ENCODE data around the gene LCN6.
"Not testable (repeated sequence)": the region's sequence is repeated elsewhere in the genome, so short reads cannot be mapped to it uniquely, and the experiment has no call there.

The LCN6 gene

DNA sequence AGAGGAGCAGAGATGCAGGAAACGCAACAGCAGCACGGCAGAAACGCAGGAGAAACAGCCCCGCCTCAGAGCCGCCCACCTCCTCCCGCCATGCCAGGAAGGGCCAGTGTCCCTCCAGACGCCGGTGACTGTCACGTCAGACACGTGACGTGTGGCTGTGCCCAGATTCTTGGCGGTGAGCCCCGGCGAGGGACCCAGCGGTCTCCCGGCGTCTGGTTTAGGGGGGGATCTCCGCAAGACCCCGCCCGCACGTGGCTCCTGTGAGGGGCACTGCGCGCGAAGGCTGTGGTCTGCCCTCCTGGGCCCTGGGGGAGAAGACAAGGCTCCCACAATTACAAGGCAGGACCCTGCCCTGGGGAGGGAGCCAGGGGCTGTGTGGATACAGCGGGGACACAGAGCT, 12.1 kb upstream of the LCN6 start:
- DNase-seq (ENCODE audit: low spot score), result no peak
- FAIRE-seq, result no peak

DNA sequence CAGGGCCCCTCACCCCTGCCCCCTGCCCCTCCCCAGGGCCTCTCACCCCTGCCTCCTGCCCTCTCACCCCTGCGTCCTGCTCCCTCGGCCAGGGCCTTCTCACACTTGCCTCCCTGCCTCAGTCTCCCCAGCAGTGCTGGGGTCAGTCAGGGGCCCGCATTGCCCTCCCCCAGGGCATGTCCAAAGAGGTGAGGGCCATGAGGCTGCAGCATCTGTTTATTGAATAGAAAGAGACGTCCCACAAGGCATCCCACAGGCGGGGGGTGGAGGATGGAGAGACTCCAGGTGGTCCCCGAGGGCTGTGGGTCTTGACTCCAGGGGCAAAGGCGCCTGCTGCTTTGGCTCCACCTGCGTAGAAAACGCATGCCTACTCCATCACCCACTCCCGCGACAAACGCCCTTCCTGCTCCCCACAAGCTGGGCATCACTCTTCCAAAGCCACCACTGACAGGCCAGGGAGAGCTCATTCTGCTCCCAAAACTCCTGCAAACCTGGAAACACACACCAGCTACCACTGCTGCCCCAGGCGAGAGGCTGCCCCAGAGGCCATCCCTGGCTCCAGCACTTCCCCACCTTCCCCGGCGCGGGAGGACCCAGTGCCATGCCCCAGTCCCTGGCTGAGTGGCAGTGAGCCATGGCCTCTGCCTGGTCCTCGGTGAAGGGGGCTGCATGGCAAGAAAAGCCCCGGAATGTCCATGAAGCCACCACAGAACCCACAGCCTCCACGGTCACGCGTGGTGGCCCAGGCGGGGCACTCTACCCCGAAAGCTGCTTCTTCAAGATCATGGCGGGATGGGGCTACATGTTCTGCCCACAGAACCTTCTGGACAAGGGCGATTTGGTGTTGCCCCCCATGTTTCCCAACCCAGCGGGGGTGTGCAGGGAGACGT, 11.4 kb upstream of the LCN6 start:
- DNase-seq (ENCODE audit: low spot score) (no peak), FAIRE-seq (no peak)

DNA sequence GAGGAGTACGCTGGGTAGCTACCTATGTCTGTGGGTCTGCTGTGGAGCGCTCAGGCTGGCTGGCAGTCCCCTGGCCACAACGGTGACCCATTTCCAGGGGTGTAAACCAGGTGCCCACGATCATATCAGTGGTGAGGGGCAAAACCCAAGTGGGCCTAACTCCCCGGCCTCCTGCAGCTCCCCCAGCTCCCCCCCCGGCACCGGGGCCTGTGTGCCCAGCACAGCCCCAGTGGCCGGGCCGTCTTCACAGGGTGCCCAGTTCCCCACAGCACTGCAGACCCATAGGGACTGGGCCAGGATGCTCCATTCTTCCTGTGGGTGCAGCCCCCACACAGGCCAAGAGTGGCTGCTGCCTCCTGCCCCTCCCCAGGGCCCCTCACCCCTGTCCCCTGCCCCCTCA, 10.7 kb upstream of the LCN6 start:
- FAIRE-seq, result no peak
- no peak for DNase-seq (ENCODE audit: low spot score)

DNA sequence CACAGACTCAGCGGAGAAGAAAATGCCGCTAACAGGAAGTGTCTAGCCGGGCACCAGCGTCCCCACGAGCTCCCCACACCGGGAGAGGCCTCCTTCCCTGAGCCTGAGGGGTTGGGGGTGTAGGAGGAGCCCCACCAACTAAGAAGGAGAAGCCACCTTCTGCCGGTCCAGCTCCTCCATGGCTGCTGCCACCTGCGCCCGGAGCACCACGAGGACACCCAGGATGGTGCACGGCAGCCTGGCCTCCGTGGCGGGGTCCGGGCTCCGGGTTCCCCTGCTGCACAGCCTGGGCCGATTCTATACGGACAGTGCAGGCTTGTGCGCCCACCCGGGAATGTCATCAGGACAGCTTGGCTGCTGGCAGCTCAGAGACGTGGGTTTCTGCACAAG, 9.4 kb upstream of the LCN6 start:
- FAIRE-seq (no peak), DNase-seq (ENCODE audit: low spot score) (no peak)

DNA sequence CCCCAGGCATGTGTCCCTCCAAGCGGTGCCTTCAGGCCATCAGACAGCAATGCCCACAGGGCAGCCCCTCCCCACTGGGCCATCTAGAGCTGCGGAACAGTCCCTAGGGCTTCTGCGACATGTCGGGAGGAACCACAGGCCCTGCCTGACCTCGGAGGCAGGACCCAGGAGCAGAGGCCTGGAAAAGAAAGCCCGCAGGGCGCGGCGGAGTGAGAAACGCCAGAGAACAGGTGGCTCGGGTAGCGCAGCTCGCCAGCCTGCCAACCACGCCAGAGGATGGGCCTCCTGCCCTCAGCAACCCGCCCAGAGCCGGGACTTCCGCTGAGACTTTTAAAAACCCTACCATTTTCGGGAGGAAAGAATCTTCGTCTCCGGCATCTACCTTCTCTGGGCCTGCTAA, 9.0 kb upstream of the LCN6 start:
- no peak for DNase-seq (ENCODE audit: low spot score)
- no peak for FAIRE-seq

DNA sequence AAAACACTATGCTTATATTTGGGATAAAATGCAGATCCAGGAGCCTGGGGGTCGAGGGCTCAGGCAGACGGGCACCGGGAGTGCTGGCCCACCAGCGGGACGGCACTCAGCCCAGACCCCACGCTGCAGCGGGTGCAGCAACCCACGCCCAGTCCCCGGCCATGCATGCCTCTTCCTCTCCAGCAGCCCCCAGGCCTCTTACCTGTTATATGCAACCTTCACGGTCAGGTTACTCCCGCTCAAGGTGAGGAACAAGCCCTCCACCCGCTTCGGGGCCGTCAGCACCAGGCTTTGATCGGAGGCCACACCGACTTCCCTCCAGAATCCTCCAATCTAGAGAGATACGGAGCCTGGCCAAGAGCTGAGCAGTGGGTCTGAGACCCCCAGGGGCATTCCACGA, 8.5 kb upstream of the LCN6 start:
- DNase-seq (ENCODE audit: low spot score) (no peak), FAIRE-seq (no peak)

DNA sequence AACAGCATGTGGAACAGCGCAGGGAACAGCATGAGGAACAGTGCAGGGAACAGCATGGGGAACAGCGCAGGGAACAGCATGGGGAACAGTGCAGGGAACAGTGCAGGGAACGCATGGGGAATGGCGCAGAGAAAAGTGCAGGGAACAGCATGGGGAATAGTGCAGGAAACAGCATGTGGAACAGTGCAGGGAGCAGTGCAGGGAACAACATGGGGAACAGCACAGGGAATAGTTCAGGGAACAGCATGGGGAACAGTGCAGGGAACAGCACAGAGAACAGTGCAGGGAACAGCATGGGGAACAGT, 7.8 kb upstream of the LCN6 start:
- FAIRE-seq (no peak), DNase-seq (ENCODE audit: low spot score) (no peak)

DNA sequence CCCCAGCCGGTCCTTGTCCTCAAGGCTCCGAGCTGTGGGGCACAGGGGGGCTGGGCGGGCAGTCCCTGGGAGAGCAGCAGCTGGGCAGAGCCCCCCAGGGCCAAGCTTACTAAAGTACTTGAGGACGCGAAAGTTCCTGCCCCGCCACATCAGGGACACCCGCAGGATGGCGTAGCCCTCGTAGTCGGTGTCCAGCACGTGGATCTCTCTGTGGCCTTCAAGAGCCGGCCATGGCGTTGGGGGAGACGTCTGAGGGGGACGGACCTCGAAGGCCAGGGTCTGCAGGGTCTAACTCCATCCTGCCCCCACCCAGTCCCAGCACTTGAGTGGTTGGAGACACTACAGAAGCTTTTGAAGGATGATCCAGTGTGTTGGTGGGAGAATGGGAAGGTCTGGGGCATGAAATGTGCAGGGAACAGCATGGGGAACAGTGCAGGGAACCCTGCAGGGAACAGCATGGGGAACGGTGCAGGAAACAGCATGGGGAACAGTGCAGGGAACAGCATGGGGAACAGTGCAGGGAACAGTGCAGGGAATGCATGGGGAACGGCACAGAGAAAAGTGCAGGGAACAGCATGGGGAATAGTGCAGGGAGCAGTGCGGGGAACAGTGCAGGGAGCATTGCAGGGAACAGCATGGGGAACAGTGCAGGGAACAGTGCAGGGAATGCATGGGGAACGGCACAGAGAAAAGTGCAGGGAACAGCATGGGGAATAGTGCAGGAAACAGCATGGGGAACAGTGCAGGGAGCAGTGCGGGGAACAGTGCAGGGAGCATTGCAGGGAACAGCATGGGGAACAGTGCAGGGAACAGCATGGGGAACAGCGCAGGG, 7.2 kb upstream of the LCN6 start:
- not testable (repeated sequence) for FAIRE-seq; DNase-seq (ENCODE audit: low spot score)

DNA sequence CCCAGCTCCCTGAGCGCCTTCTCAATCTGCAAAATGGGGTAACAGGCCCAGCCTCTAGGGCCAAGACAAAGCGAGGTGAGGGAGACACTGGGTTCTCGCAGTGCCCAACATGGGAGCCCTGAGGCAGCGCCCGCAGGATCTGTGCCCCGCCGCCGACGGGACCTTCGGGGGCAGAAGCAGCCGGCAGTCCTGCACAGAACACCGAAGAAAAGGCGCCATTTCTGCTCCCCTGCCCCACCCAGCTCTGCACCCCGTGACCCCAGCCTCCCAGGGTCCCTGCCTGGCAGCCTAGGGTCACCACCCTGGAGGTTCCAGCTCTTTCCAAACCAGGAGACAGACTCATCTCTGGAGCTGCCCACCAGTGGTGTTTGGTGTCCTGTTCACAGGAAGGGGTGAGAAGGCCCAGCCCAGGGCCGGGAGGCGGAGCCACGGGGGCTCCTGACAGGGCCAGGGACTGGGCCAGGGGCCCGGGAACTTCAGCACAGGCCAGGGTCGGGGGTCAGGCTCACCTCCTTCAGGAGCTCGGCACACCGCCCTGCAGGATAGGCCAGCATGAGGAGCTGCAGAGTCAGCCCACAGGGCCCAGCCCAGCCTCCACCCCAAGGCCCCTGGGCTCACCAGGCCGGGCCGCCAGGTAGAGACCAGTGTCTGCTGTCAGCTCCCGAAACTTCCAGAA, 6.4 kb upstream of the LCN6 start:
- DNase-seq (ENCODE audit: low spot score), result no peak

DNA sequence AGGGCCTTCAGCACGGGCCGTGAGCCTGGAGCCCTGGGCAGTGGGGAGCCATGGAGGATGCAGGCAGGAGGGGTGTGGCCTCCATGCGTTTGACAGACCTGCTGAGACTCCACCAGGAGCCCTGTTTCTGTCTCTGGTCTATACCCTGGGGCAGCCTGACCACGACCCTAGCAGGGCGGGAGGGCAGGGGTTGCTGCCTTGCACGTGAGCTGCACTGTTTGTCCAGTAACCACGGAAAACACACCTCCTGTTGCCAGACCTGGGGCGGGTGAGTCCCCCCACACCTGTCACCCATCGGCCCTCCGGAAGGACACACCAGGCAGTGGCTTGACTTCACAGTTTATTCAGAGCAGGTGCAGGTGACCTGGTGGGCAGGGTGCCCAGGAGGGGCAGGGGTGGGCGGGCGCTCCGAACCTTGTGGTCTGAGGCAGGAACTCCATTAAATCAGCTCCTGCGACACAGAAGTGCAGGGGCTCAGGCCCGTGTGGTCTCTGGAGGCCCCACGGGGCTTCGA, 5.8 kb upstream of the LCN6 start:
- no peak for FAIRE-seq
- no peak for DNase-seq (ENCODE audit: low spot score)

More for the DNA sequence above, 6.4 kb upstream of the LCN6 start:
- no peak for FAIRE-seq

DNA sequence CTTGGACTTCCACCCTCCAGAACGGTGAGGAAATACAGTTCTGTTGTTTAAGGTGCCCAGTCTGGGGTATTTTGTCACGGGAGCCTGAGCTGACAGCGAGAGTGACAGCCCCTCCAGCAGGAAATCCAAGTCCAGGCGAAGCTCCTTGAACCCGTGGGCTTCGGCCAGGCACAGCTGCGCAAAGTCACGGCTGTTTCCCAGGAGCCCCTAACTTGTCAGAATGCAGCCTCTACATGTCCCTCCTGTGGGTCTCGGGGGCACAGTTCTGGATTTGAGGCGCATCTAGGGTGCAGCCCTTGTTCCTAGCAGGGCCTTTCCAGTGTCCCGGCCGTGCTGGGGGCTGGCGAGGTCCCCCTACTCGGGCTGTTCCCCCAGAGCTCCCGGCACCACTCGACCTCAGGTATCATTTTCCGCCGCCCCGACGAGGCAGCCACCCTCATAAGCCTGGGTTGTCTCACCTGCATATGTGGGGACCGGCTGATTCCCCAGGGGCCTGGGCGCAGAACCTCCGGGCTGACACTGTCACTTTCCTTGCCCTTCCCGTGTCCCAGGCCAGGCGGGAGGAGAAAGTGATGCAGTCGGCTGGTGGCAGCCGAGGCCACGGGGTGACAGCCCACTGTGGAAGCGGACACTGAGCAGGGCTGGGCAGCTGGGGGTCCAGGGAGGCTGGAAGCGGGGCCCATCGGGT, 5.2 kb upstream of the LCN6 start:
- no peak for FAIRE-seq
- no peak for DNase-seq (ENCODE audit: low spot score)

DNA sequence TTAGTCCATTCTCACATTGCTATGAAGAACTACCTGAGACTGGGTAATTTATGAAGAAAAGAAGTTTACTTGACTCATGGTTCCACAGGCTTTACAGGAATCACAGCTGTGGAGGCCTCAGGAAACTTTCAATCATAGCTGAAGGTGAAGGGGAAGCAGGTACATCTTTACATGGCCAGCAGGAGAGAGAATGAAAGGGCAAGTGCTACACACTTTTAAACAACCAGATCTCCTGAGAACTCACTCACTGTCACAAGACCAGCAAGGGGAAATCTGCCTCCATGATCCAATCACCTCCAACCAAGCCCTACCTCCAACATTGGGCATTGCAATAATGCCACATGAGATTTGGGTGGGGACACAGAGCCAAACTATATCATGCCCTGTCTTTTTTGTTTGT, 3.5 kb upstream of the LCN6 start:
- no peak for FAIRE-seq
- no peak for DNase-seq (ENCODE audit: low spot score)

DNA sequence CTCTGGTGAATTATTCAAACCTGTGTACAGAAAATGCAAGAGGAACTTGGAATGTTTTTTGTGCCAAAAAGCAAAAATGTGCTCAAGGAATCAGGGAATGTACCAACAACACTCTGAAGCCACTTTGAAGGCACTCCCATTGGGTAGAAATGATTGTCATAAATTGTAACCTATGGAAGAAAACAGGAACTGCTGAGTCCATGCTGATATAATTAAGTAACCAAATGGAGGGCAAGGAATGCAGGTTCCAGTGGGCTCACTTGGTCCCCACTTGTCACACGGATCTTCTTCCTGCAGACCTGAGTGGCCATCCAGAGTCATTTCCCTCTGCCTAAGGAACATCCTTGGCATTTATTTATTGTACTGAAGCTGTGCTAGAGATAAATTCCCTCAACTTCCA, 2.9 kb upstream of the LCN6 start:
- DNase-seq (ENCODE audit: low spot score) (no peak), FAIRE-seq (no peak)

DNA sequence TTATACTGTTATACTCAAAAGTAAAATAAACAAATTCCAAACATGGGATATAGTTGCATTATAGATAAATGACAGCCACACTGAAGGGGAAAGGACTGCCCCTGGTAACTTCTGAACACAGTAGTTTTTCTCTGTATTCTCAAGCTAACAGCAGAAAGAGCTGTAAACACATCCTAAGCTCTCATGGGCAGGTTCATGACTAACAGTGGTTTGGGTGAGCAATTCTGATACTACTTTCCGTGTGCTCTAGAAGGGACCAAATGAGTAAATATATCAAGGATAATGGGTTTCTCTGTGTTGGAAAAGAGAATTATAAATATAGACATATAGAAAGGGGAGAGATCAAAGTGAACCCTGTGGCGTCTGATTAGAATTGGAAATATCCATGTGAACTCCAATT, 2.2 kb upstream of the LCN6 start:
- DNase-seq (ENCODE audit: low spot score) (peak; percentile 5), FAIRE-seq (no peak)

DNA sequence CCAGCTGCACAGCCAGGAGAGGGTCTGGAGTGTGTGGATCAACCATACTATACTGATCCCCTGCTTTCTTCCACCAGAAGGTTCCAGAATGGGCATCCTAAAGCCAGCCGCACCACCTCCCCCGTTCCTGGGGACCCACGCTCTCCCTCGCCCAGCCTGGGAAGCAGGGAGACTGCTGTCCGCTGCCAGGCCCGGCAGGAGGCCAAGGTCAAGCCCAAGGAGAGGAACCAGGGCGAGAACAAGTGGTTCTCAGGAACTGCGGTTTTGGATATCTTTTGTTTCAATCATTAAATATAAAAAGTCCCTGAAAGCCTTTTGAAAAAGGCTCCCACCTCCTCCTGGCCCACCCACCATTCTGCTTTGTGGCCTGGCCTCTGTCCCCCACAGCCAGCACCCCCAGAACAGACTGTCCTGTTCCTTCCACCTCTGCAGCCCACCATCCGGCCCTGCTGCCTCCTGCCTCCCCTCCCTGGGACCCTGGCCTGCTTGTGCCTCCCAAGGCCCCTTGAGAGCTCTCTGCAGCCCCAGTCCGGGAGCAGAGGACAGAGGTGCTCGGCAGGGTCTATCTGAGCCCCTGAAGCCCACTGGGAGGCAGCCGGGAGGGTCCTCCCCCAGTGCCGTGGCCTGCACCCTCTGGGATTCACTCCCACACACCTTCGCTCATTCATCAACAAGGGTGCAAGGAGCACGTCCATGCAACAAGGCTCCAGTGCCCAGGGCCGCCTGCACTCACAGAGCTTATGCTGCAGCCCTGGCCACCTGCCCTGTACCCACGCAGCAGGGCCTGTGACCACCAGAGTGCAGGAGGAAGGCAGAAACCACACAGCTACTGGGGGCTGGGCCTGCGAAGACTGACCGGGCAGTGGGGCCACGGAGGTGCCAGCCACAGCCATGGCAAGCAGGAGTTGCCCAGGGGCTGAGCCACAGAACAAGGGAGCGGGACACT, 614 bp upstream of the LCN6 start:
- FAIRE-seq (no peak), DNase-seq (ENCODE audit: low spot score) (no peak)

DNA sequence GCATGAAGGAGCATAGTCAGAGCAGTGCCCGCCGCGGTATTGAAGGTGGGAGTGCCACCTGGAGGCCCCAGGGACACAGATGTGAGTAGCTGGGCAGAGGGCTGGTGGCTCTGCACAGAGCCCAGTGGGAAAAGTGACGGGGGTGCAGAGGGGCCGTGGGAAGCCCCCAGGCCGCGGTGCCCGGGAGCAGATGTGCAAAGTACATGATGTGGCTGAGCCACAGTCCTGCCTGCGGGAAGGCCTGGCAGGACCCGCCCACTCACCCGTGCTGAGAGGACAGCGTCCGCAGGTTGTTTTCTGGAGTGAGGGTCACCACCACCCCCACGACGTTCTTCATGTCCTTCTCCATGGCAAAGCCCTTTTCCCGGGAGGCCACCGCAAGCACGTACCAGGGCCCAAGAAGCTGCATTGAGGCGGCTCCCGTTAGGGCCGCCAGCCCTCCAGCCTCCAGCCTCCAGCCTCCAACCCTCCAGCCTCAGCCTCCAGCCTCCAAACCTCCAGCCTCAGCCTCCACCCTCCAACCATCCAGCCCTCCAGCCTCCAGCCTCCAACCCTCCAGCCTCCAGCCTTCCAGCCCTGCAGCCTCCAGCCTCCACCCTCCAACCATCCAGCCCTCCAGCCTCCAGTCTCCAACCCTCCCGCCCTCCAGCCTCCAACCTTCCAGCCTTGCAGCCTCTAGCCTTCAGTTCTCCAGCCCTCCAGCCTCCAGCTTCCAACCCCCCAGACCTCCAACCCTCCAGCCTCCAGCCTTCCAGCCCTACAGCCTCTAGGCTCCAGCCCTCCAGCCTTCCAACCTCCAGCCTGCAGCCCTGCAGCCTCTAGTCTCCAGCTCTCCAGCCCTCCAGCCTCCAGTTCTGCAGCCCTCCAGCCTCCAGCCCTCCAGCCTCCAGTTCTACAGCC, 914 bp downstream of the LCN6 start:
- FAIRE-seq (no peak), DNase-seq (ENCODE audit: low spot score) (no peak)

DNA sequence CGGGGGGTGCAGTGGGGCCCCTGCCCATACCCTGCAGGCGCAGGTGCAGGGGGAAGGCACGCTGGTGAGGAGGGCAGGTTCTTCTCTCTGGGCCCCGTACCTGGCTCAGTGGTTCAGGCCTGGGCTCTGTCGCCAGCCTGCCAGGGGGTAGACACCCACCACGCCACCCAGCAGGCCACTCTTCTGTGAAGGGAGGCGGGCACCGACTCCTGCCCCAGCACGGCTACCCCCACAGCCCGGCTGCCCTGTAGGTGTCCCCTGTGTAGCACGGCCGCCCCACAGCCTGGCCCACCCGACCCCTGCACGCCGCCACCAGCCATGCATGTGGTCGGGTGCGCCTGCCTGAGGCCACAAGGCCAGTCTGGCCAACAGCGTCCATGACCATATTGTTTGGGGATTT, 1.7 kb downstream of the LCN6 start:
- DNase-seq (ENCODE audit: low spot score), result no peak
- no peak for FAIRE-seq

DNA sequence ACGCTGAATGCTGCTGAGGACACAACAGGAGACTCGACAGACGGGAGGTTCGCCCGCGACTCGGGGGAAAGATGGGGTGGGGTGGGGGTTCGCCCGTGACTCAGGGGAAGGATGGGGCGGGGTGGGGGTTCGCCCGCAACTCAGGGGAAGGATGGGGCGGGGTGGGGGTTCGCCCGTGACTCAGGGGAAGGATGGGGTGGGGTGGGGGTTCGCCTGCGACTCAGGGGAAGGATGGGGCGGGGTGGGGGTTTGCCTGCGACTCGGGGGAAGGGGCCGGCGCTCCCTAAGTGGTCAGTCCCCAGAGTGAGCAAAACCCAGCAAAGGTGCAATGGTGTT, 2.2 kb downstream of the LCN6 start:
- no peak for DNase-seq (ENCODE audit: low spot score)
- FAIRE-seq, result no peak

DNA sequence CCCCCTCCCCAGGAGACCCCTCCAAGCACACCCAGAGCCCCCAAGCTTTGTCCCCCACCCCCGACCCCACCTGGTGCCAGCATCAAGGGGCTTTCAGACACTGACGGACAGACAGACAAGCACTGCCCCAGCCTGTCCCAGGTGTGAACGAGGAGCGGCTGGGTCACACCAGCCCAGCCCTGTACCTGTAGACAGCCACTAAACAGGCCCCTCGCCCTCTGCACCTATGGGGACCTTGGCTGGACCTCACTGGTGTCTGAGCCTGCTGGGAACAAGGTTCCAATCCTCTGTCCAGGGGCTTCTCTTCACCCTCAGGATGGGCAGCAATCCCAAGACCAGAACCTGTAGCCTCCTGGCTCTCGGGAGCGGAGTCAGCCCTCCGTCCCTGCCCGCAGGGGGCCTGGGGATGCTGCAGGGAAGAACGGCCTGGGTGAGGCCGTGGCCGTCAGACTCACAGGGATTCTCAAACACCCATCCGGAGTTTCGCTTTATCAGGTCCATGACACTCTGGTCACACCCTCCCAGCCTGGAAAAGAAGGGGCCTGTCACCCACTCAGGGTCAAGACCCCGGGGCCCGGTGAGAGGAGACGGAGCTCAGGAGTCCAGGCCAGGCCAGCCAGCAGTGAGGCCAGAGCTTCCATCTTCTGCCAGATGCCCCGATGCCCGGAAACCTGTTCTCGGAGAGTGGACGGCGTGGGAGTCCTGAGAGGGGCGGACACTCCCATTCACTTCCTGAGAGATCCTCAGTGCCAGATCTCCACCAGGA, 2.8 kb downstream of the LCN6 start:
- FAIRE-seq (no peak), DNase-seq (ENCODE audit: low spot score) (no peak)
